ENCODE measurements around the gene ACMSD. TPM values are rescaled to one million over a fixed set of nuclear protein-coding genes. Genes with fewer than 3 reads are reported as not detected.

The ACMSD gene
- total and polyA plus RNA-seq, 2 experiments from 2014 or later = 0.11 TPM; not detected in 1

DNA sequence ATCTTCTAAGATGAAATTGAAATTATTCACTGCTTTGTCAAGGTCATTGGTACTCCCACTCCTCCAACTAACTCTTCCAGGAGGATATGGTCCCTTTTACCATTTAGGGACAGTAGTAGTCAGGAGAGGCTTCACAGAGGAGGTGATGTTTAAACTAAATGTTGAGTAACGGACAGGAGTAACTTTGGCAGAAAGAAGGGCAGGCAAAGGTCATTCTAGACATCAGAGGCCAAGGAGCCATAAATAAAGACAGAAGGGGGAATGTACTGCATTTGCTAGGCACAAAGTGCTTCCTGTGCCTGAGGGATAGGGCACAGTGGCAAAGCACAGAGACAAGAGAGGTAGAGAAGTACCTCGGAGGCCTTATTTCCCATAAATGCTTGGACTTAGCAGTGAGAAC lies 14.6 kb upstream of the ACMSD start:
- TF ChIP-seq, protein P1, sequence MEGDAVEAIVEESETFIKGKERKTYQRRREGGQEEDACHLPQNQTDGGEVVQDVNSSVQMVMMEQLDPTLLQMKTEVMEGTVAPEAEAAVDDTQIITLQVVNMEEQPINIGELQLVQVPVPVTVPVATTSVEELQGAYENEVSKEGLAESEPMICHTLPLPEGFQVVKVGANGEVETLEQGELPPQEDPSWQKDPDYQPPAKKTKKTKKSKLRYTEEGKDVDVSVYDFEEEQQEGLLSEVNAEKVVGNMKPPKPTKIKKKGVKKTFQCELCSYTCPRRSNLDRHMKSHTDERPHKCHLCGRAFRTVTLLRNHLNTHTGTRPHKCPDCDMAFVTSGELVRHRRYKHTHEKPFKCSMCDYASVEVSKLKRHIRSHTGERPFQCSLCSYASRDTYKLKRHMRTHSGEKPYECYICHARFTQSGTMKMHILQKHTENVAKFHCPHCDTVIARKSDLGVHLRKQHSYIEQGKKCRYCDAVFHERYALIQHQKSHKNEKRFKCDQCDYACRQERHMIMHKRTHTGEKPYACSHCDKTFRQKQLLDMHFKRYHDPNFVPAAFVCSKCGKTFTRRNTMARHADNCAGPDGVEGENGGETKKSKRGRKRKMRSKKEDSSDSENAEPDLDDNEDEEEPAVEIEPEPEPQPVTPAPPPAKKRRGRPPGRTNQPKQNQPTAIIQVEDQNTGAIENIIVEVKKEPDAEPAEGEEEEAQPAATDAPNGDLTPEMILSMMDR (conservative IDR thresholded peaks at IDR 0.05; ENCODE audit: low read depth in 2 of 2) = no peak
- TF ChIP-seq STAT1 (IDR thresholded peaks at IDR 0.05; ENCODE audit: unreplicated experiment) (no peak), EZH2 (IDR thresholded peaks at IDR 0.05; ENCODE audit: low read depth, unreplicated experiment) (no peak), NANOG (IDR thresholded peaks at IDR 0.05; ENCODE audit: borderline replicate concordance) (no peak), ZNF114 (CRISPR knock-in tag; IDR thresholded peaks at IDR 0.05) (no peak), CREB1 (CRISPR knock-in tag; IDR thresholded peaks at IDR 0.05; ENCODE audit: low read depth) (no peak), JUNB (IDR thresholded peaks at IDR 0.05; ENCODE audit: unreplicated experiment) (no peak), POLR2AphosphoS5 (IDR thresholded peaks at IDR 0.05; ENCODE audit: low read depth) (no peak), ZNF331 (CRISPR knock-in tag; IDR thresholded peaks at IDR 0.05; ENCODE audit: low read depth) (no peak), EZH2phosphoT487 (IDR thresholded peaks at IDR 0.05; ENCODE audit: unreplicated experiment) (no peak)
- TF ChIP-seq, protein P2, sequence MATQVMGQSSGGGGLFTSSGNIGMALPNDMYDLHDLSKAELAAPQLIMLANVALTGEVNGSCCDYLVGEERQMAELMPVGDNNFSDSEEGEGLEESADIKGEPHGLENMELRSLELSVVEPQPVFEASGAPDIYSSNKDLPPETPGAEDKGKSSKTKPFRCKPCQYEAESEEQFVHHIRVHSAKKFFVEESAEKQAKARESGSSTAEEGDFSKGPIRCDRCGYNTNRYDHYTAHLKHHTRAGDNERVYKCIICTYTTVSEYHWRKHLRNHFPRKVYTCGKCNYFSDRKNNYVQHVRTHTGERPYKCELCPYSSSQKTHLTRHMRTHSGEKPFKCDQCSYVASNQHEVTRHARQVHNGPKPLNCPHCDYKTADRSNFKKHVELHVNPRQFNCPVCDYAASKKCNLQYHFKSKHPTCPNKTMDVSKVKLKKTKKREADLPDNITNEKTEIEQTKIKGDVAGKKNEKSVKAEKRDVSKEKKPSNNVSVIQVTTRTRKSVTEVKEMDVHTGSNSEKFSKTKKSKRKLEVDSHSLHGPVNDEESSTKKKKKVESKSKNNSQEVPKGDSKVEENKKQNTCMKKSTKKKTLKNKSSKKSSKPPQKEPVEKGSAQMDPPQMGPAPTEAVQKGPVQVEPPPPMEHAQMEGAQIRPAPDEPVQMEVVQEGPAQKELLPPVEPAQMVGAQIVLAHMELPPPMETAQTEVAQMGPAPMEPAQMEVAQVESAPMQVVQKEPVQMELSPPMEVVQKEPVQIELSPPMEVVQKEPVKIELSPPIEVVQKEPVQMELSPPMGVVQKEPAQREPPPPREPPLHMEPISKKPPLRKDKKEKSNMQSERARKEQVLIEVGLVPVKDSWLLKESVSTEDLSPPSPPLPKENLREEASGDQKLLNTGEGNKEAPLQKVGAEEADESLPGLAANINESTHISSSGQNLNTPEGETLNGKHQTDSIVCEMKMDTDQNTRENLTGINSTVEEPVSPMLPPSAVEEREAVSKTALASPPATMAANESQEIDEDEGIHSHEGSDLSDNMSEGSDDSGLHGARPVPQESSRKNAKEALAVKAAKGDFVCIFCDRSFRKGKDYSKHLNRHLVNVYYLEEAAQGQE (IDR thresholded peaks at IDR 0.05; ENCODE audit: unreplicated experiment) = no peak
- TF ChIP-seq, protein P3, sequence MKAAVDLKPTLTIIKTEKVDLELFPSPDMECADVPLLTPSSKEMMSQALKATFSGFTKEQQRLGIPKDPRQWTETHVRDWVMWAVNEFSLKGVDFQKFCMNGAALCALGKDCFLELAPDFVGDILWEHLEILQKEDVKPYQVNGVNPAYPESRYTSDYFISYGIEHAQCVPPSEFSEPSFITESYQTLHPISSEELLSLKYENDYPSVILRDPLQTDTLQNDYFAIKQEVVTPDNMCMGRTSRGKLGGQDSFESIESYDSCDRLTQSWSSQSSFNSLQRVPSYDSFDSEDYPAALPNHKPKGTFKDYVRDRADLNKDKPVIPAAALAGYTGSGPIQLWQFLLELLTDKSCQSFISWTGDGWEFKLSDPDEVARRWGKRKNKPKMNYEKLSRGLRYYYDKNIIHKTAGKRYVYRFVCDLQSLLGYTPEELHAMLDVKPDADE (IDR thresholded peaks at IDR 0.05) = no peak
- TF ChIP-seq, protein P4, sequence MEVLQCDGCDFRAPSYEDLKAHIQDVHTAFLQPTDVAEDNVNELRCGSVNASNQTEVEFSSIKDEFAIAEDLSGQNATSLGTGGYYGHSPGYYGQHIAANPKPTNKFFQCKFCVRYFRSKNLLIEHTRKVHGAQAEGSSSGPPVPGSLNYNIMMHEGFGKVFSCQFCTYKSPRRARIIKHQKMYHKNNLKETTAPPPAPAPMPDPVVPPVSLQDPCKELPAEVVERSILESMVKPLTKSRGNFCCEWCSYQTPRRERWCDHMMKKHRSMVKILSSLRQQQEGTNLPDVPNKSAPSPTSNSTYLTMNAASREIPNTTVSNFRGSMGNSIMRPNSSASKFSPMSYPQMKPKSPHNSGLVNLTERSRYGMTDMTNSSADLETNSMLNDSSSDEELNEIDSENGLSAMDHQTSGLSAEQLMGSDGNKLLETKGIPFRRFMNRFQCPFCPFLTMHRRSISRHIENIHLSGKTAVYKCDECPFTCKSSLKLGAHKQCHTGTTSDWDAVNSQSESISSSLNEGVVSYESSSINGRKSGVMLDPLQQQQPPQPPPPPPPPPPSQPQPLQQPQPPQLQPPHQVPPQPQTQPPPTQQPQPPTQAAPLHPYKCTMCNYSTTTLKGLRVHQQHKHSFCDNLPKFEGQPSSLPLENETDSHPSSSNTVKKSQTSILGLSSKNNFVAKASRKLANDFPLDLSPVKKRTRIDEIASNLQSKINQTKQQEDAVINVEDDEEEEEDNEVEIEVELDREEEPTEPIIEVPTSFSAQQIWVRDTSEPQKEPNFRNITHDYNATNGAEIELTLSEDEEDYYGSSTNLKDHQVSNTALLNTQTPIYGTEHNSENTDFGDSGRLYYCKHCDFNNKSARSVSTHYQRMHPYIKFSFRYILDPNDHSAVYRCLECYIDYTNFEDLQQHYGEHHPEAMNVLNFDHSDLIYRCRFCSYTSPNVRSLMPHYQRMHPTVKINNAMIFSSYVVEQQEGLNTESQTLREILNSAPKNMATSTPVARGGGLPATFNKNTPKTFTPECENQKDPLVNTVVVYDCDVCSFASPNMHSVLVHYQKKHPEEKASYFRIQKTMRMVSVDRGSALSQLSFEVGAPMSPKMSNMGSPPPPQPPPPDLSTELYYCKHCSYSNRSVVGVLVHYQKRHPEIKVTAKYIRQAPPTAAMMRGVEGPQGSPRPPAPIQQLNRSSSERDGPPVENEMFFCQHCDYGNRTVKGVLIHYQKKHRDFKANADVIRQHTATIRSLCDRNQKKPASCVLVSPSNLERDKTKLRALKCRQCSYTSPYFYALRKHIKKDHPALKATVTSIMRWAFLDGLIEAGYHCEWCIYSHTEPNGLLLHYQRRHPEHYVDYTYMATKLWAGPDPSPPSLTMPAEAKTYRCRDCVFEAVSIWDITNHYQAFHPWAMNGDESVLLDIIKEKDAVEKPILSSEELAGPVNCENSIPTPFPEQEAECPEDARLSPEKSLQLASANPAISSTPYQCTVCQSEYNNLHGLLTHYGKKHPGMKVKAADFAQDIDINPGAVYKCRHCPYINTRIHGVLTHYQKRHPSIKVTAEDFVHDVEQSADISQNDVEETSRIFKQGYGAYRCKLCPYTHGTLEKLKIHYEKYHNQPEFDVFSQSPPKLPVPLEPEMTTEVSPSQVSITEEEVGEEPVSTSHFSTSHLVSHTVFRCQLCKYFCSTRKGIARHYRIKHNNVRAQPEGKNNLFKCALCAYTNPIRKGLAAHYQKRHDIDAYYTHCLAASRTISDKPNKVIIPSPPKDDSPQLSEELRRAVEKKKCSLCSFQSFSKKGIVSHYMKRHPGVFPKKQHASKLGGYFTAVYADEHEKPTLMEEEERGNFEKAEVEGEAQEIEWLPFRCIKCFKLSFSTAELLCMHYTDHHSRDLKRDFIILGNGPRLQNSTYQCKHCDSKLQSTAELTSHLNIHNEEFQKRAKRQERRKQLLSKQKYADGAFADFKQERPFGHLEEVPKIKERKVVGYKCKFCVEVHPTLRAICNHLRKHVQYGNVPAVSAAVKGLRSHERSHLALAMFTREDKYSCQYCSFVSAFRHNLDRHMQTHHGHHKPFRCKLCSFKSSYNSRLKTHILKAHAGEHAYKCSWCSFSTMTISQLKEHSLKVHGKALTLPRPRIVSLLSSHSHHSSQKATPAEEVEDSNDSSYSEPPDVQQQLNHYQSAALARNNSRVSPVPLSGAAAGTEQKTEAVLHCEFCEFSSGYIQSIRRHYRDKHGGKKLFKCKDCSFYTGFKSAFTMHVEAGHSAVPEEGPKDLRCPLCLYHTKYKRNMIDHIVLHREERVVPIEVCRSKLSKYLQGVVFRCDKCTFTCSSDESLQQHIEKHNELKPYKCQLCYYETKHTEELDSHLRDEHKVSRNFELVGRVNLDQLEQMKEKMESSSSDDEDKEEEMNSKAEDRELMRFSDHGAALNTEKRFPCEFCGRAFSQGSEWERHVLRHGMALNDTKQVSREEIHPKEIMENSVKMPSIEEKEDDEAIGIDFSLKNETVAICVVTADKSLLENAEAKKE (CRISPR knock-in tag; IDR thresholded peaks at IDR 0.05) = no peak

More for the DNA sequence above, 14.6 kb upstream of the ACMSD start:
- H3F3A ChIP-seq (replicated peaks; ENCODE audit: low read depth) = no peaks in the 10 kb centered on the region
- Mint-ChIP-seq H3K4me1 (no peaks in the 10 kb centered on the region; the same call in 2 of the 3 replicates), H3K36me3 (ENCODE audit: low read depth) (peaks cover 16% of the 10 kb centered on the region; the same call in 2 of the 3 replicates), H3K9me3 (peaks cover 17% of the 10 kb centered on the region), H3K4me3 (no peak overlapping the region), H3K27me3 (ENCODE audit: insufficient read depth, low read depth, poor library complexity) (peaks cover 2% of the 10 kb centered on the region), H3K27ac (no peak overlapping the region)
- peaks cover 3% of the 10 kb centered on the region; the same call in 1 of the 2 replicates for H3K9me2 ChIP-seq (ENCODE audit: insufficient read depth)
- no peaks in the 10 kb centered on the region for H3K36me3 ChIP-seq (ENCODE audit: insufficient read depth)
- no peak for DNase-seq (ENCODE audit: low spot score)
- no peaks in the 10 kb centered on the region for H3K4me1 ChIP-seq (ENCODE audit: insufficient read depth)
- H3K79me2 ChIP-seq (replicated peaks; ENCODE audit: insufficient read depth) = no peaks in the 10 kb centered on the region
- H3K4me2 ChIP-seq = no peak overlapping the region
- H3K27ac ChIP-seq (ENCODE audit: low read depth) = no peak overlapping the region
- no peaks in the 10 kb centered on the region for H3K27me3 ChIP-seq (ENCODE audit: insufficient read depth)
- no peak overlapping the region for H2AFZ ChIP-seq
- no peaks in the 10 kb centered on the region for H4K20me1 ChIP-seq (replicated peaks; ENCODE audit: insufficient read depth)
- ATAC-seq = no peak
- H3K4me3 ChIP-seq = no peak overlapping the region

All from GM23338 (cell line).